Measurements from ENCODE around the gene TCF20. TPM values are rescaled to one million over a fixed set of nuclear protein-coding genes. Genes with fewer than 3 reads are reported as not detected.

Gene TCF20
- total and polyA plus RNA-seq, 8 donors = 24.8 to 41.3 (median 25.6) TPM

GRCh38 chr22:42300259-42301076, 30.0 kb upstream of the TCF20 start:
- Histone ChIP-seq H3K4me1 (peaks cover 10 to 31% of the 10 kb centered on the region in 2 donors), H3K4me3 (peak overlapping the region in 1 of 2 donors; percentile 4), H3K9me3 (no peaks in the 10 kb centered on the region), H3K36me3 (no peaks in the 10 kb centered on the region), H3K27me3 (peaks cover 0 to 10% of the 10 kb centered on the region in 2 donors), H3K27ac (peak overlapping the region in 1 of 2 donors; percentile 66)
- no peak for TF ChIP-seq CTCF (IDR thresholded peaks at IDR 0.05)
- intact Hi-C loops (cut with DNase I) = no loop called here
- DNase-seq (peak in 2 of 4 donors; percentile 51 to 53), ATAC-seq (peak; percentile 66)

GRCh38 chr22:42299586-42300258, 29.3 kb upstream of the TCF20 start:
- no peak for TF ChIP-seq CTCF (IDR thresholded peaks at IDR 0.05)
- Histone ChIP-seq H3K27me3 (peaks cover 0 to 10% of the 10 kb centered on the region in 2 donors), H3K27ac (peak overlapping the region in 1 of 2 donors; percentile 66), H3K36me3 (no peaks in the 10 kb centered on the region), H3K4me3 (peak overlapping the region in 1 of 2 donors; percentile 4), H3K9me3 (no peaks in the 10 kb centered on the region), H3K4me1 (peaks cover 10 to 31% of the 10 kb centered on the region in 2 donors)
- ATAC-seq (no peak), DNase-seq (peak; percentile 46 to 83 (median 61))
- intact Hi-C loops (cut with DNase I) = no loop called here

- ATAC-seq = no peak
- Histone ChIP-seq H3K4me1 (peaks cover 10 to 31% of the 10 kb centered on the region in 2 donors), H3K9me3 (no peaks in the 10 kb centered on the region), H3K27me3 (peaks cover 0 to 1% of the 10 kb centered on the region in 2 donors), H3K36me3 (no peaks in the 10 kb centered on the region), H3K27ac (peak overlapping the region in 1 of 2 donors; percentile 66), H3K4me3 (no peak overlapping the region)
- TF ChIP-seq CTCF (IDR thresholded peaks at IDR 0.05) = no peak
- no peak for DNase-seq
- intact Hi-C loops (cut with DNase I) = no loop called here
Measured at GRCh38 chr22:42298746-42299145, 28.3 kb upstream of the TCF20 start.

GRCh38 chr22:42297778-42298177, 27.3 kb upstream of the TCF20 start:
- H3K36me3 ChIP-seq = no peaks in the 10 kb centered on the region
- no peak for ATAC-seq

More at GRCh38 chr22:42297778-42298177, 27.3 kb upstream of the TCF20 start:
- peak overlapping the region in 1 of 2 donors; percentile 5 for H3K27ac ChIP-seq
- H3K4me1 ChIP-seq = peaks cover 10 to 31% of the 10 kb centered on the region in 2 donors
- H3K4me3 ChIP-seq = no peak overlapping the region
- H3K9me3 ChIP-seq = no peaks in the 10 kb centered on the region
- no peaks in the 10 kb centered on the region for H3K27me3 ChIP-seq
- intact Hi-C loops (cut with DNase I) = no loop called here
- DNase-seq = no peak
- TF ChIP-seq CTCF (IDR thresholded peaks at IDR 0.05) = no peak

Measured in left lung (tissue), 10 donors.